ENCODE data around the gene ARPC2. TPM values are rescaled to one million over a fixed set of nuclear protein-coding genes. Genes with fewer than 3 reads are reported as not detected.

ARPC2 gene
- total RNA-seq, 1 donor from 2014 or later: 737 TPM

DNA sequence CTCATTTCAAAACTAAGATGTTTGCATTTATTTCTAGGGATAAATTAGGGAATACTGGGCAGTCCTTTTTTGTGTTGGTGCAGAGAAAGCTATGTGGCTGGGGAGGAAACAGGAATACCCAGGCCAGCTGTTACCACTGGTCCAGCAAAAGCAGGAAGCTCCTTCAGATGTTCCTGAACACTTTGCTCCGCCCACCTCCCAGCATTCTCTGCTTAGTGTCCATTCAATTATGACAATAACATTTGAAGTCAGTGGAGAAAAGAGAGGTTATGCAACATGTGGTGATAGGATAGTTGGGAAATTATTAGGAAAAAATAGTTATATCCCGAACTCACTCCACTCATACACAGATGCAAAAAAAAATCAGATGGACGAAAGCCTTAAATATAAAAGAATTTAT lies 22.1 kb upstream of the ARPC2 start:
- Mint-ChIP-seq H3K9me3 (no peaks in the 10 kb centered on the region), H3K27me3 (peaks cover 9% of the 10 kb centered on the region), H3K27ac (no peak overlapping the region), H3K4me1 (no peaks in the 10 kb centered on the region), H3K36me3 (ENCODE audit: low read depth) (no peaks in the 10 kb centered on the region), H3K4me3 (no peak overlapping the region)
- intact Hi-C loops (cut with micrococcal nuclease): no loop called here
- ATAC-seq (ENCODE audit: low read depth): no peak
- POLR2A ChIA-PET: no interaction called here
- CTCF ChIA-PET: interaction anchor here (1.3 kb wide), 1 partner anchor 9 kb away, joined by 3 read pairs; no protein-coding TSS in a partner anchor
- DNase-seq: no peak
- TF ChIP-seq, protein P1, sequence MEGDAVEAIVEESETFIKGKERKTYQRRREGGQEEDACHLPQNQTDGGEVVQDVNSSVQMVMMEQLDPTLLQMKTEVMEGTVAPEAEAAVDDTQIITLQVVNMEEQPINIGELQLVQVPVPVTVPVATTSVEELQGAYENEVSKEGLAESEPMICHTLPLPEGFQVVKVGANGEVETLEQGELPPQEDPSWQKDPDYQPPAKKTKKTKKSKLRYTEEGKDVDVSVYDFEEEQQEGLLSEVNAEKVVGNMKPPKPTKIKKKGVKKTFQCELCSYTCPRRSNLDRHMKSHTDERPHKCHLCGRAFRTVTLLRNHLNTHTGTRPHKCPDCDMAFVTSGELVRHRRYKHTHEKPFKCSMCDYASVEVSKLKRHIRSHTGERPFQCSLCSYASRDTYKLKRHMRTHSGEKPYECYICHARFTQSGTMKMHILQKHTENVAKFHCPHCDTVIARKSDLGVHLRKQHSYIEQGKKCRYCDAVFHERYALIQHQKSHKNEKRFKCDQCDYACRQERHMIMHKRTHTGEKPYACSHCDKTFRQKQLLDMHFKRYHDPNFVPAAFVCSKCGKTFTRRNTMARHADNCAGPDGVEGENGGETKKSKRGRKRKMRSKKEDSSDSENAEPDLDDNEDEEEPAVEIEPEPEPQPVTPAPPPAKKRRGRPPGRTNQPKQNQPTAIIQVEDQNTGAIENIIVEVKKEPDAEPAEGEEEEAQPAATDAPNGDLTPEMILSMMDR (IDR thresholded peaks at IDR 0.05): no peak

DNA sequence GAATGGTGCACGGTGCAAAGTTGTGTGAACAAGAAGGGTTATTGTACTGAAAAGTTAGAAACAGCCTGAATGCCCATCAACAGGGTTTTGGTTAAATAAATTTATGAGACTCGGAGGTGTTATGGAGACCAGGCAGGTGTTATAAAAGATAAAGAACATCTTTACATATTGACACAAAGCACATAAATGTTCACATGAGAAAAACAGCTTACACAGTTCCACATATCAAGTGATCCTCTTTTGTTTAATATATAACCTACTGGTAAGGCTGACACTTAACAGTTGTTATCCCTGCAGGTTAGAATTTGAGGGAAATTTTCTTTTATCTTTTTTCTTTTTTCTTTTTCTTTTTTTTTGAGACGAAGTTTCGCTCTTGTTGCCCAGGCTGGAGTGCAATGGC lies 20.0 kb upstream of the ARPC2 start:
- peaks cover 9% of the 10 kb centered on the region for H3K27me3 Mint-ChIP-seq
- intact Hi-C loops (cut with micrococcal nuclease): no loop called here
- no peaks in the 10 kb centered on the region for H3K9me3 Mint-ChIP-seq
- no peak overlapping the region for H3K27ac Mint-ChIP-seq
- H3K4me3 Mint-ChIP-seq: no peak overlapping the region
- no peaks in the 10 kb centered on the region for H3K4me1 Mint-ChIP-seq
- CTCF ChIA-PET: no interaction called here
- TF ChIP-seq, protein P1 (IDR thresholded peaks at IDR 0.05): no peak
- POLR2A ChIA-PET: no interaction called here
- ATAC-seq (ENCODE audit: low read depth): no peak
- no peaks in the 10 kb centered on the region for H3K36me3 Mint-ChIP-seq (ENCODE audit: low read depth)
- no peak for DNase-seq

DNA sequence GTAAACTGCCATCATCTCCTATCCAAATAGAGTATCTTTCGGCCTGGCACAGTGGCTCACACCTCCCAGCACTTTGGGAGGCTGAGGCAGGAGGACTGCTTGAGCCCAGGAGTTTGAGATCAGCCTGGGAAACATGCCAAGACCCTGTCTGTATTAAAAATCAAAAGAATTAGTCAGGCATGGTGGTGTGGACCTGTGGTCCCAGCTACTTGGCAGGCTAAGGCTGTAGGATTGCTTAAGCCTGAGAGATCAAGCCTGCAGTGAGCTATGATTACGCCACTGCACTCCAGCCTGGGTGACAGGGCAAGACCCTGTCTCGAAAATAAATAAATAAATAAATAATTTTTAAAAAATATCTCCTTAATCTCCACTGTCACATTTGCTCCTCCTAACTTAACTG lies 14.7 kb upstream of the ARPC2 start:
- CTCF ChIA-PET: no interaction called here
- DNase-seq: no peak
- Mint-ChIP-seq H3K4me1 (no peaks in the 10 kb centered on the region), H3K36me3 (ENCODE audit: low read depth) (no peaks in the 10 kb centered on the region), H3K27ac (no peak overlapping the region), H3K4me3 (no peak overlapping the region), H3K9me3 (no peaks in the 10 kb centered on the region), H3K27me3 (peaks cover 9% of the 10 kb centered on the region)
- no peak for ATAC-seq (ENCODE audit: low read depth)
- POLR2A ChIA-PET: interaction anchor here (1.1 kb wide), 1 partner anchor 14 kb away, joined by 3 read pairs; the partner anchor contains the start of gene ARPC2
- TF ChIP-seq, protein P1 (IDR thresholded peaks at IDR 0.05): no peak
- intact Hi-C loops (cut with micrococcal nuclease): no loop called here

DNA sequence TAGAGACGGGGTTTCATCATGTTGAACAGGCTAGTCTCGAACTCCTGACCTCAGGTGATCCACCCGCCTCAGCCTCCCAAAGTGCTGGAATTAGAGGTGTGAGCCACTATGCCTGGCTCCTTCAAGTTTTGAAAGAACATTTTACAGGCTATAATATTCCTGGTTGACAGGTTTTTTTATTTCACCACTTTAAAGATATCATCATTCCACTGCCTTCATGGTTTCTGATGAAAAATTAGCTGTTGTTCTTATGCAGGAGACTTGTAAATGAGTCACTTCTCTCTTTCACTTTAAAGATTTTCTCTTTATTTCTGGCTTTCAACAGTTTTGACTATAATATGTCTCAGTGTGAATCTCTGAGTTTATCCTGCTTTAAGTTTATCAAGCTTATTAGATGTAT lies 7.9 kb upstream of the ARPC2 start:
- ATAC-seq (ENCODE audit: low read depth): no peak
- intact Hi-C loops (cut with micrococcal nuclease): no loop called here
- no peaks in the 10 kb centered on the region for H3K36me3 Mint-ChIP-seq (ENCODE audit: low read depth)
- no peaks in the 10 kb centered on the region for H3K27me3 Mint-ChIP-seq
- TF ChIP-seq, protein P1 (IDR thresholded peaks at IDR 0.05): no peak
- H3K4me1 Mint-ChIP-seq: no peaks in the 10 kb centered on the region
- ChIA-PET CTCF (interaction anchor here (0.8 kb wide), 1 partner anchor 48 kb away, joined by 3 read pairs; no protein-coding TSS in a partner anchor), POLR2A (interaction anchor here (0.7 kb wide), 1 partner anchor 11 kb away, joined by 5 read pairs; no protein-coding TSS in a partner anchor)
- H3K27ac Mint-ChIP-seq: no peak overlapping the region
- no peak for DNase-seq
- H3K9me3 Mint-ChIP-seq: peaks cover 5% of the 10 kb centered on the region
- H3K4me3 Mint-ChIP-seq: no peak overlapping the region

DNA sequence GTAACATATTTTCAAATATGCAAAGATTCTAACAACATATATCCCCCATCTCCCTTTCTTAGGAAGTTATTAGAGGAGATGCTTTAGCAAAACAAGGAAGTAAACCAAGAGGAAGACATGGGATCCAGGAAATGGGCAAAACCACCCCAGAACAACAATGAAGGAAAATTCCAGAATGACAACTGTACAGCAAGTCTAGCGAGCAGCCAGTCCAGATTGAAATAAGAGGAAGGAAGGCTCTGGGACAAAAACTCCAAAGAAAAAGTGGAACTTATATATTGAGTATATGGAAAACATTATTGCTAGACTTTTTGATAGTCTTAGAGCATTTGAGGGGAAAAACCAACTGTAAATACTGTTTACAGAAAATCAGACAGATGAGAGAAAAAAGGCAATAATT lies 2.9 kb upstream of the ARPC2 start:
- peaks cover 19% of the 10 kb centered on the region for H3K4me1 Mint-ChIP-seq
- POLR2A ChIA-PET: interaction anchor here (0.7 to 7.9 kb wide), 3 partner anchors 16 to 667 kb away, joined by 3 to 211 read pairs (median 94); partner anchors contain the start of gene GPBAR1
- intact Hi-C loops (cut with micrococcal nuclease): loop anchor here (1.0 kb wide), 1 partner anchor 9 kb away; no protein-coding TSS in a partner anchor
- no peaks in the 10 kb centered on the region for H3K27me3 Mint-ChIP-seq
- peaks cover 22% of the 10 kb centered on the region for H3K36me3 Mint-ChIP-seq (ENCODE audit: low read depth)
- no peak overlapping the region for H3K4me3 Mint-ChIP-seq
- peaks cover 5% of the 10 kb centered on the region for H3K9me3 Mint-ChIP-seq
- ATAC-seq (ENCODE audit: low read depth) (no peak), DNase-seq (no peak)
- CTCF ChIA-PET: no interaction called here
- TF ChIP-seq, protein P1 (IDR thresholded peaks at IDR 0.05): no peak
- H3K27ac Mint-ChIP-seq: no peak overlapping the region
